ENCODE measurements around the gene APOC3.

The APOC3 gene

GRCh38 chr11:116866804-116867455 lies 37.2 kb downstream of the APOC3 start:
- no peak for DNase-seq (ENCODE audit: low read depth in 1 of 2, low spot score in 1 of 2)
- Histone ChIP-seq H3K27ac (replicated peaks) (no peak overlapping the region), H3K27me3 (ENCODE audit: insufficient read depth, poor library complexity, severe bottlenecking) (no peaks in the 10 kb centered on the region), H3K4me3 (replicated peaks; ENCODE audit: insufficient read depth, low read length) (no peak overlapping the region)
- no peak for TF ChIP-seq REST (IDR thresholded peaks at IDR 0.05; ENCODE audit: insufficient replicate concordance, low read depth)
- no peak for TF ChIP-seq POLR2AphosphoS5 (IDR thresholded peaks at IDR 0.05; ENCODE audit: low read depth)
- TF ChIP-seq GABPA (IDR thresholded peaks at IDR 0.05; ENCODE audit: low read depth): no peak
- TF ChIP-seq SPI1 (IDR thresholded peaks at IDR 0.05; ENCODE audit: borderline replicate concordance, low read depth): no peak
- no peak for TF ChIP-seq CTCF (IDR thresholded peaks at IDR 0.05; ENCODE audit: insufficient read depth, low read length)

GRCh38 chr11:116867619-116868018 lies 37.9 kb downstream of the APOC3 start:
- Histone ChIP-seq H3K4me3 (replicated peaks; ENCODE audit: insufficient read depth, low read length) (no peak overlapping the region), H3K27ac (replicated peaks) (no peak overlapping the region), H3K27me3 (ENCODE audit: insufficient read depth, poor library complexity, severe bottlenecking) (no peaks in the 10 kb centered on the region)
- DNase-seq (ENCODE audit: low read depth in 1 of 2, low spot score in 1 of 2): no peak
- no peak for TF ChIP-seq SPI1 (IDR thresholded peaks at IDR 0.05; ENCODE audit: borderline replicate concordance, low read depth)
- no peak for TF ChIP-seq REST (IDR thresholded peaks at IDR 0.05; ENCODE audit: insufficient replicate concordance, low read depth)
- no peak for TF ChIP-seq GABPA (IDR thresholded peaks at IDR 0.05; ENCODE audit: low read depth)
- no peak for TF ChIP-seq CTCF (IDR thresholded peaks at IDR 0.05; ENCODE audit: insufficient read depth, low read length)
- no peak for TF ChIP-seq POLR2AphosphoS5 (IDR thresholded peaks at IDR 0.05; ENCODE audit: low read depth)

- DNase-seq (ENCODE audit: low read depth in 1 of 2, low spot score in 1 of 2): no peak
- Histone ChIP-seq H3K4me3 (replicated peaks; ENCODE audit: insufficient read depth, low read length) (no peak overlapping the region), H3K27ac (replicated peaks) (no peak overlapping the region), H3K27me3 (ENCODE audit: insufficient read depth, poor library complexity, severe bottlenecking) (no peaks in the 10 kb centered on the region)
- TF ChIP-seq SPI1 (IDR thresholded peaks at IDR 0.05; ENCODE audit: borderline replicate concordance, low read depth) (no peak), GABPA (IDR thresholded peaks at IDR 0.05; ENCODE audit: low read depth) (no peak), CTCF (IDR thresholded peaks at IDR 0.05; ENCODE audit: insufficient read depth, low read length) (no peak), REST (IDR thresholded peaks at IDR 0.05; ENCODE audit: insufficient replicate concordance, low read depth) (no peak), POLR2AphosphoS5 (IDR thresholded peaks at IDR 0.05; ENCODE audit: low read depth) (no peak)
Observed at GRCh38 chr11:116868066-116868465, 38.4 kb downstream of the APOC3 start.
